ENCODE measurements around the gene CD8A. TPM values are rescaled to one million over a fixed set of nuclear protein-coding genes. Genes with fewer than 3 reads are reported as not detected.
"Not testable (repeated sequence)": the region's sequence is repeated elsewhere in the genome, so short reads cannot be mapped to it uniquely, and the experiment has no call there.

CD8A gene
- total RNA-seq, 1 experiment from 2014 or later: not detected

DNA sequence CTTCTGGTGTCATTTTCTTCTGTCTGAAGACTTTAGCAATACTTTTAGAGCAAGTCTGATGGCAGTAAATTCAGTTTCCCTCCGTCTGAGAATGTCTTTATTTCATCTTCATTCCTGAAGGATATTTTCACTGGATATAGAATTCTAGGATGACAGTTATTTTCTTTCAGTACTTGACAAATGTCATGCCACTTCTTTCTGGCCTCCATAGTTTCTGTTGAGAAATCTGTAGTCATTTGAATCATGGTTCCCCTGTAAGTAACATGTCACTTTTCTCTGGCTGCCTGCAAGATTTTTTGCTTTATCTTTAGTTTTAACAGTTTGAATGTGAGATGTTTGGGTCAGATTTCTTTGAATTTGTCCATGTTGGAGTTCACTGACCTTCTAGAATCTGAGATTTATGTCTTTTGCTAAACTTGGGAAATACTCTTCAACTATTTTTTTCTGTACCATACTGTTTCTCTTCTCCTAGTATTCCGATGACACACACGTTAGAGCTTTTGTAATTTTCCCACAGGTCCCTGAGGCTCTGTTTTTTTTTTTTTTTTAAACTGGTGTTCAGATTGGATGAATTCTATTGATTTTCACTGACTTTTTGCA lies 40.4 kb downstream of the CD8A start:
- Mint-ChIP-seq H3K27ac (ENCODE audit: low read depth, unreplicated experiment) (no peak overlapping the region), H3K36me3 (ENCODE audit: insufficient read depth, unreplicated experiment) (peaks cover 43% of the 10 kb centered on the region), H3K4me3 (ENCODE audit: unreplicated experiment) (no peak overlapping the region), H3K4me1 (ENCODE audit: insufficient read depth, unreplicated experiment) (peaks cover 21% of the 10 kb centered on the region), H3K27me3 (ENCODE audit: insufficient read depth, unreplicated experiment) (no peaks in the 10 kb centered on the region), H3K9me3 (ENCODE audit: unreplicated experiment) (peaks cover 8% of the 10 kb centered on the region)
- POLR2A ChIA-PET: no interaction called here
- CTCF ChIA-PET: interaction anchor here (0.6 kb wide), 1 partner anchor 447 kb away, joined by 4 read pairs; no protein-coding TSS in a partner anchor
- intact Hi-C loops (cut with micrococcal nuclease): no loop called here
- no peak for DNase-seq (ENCODE audit: unreplicated experiment)
- TF ChIP-seq, protein P1, sequence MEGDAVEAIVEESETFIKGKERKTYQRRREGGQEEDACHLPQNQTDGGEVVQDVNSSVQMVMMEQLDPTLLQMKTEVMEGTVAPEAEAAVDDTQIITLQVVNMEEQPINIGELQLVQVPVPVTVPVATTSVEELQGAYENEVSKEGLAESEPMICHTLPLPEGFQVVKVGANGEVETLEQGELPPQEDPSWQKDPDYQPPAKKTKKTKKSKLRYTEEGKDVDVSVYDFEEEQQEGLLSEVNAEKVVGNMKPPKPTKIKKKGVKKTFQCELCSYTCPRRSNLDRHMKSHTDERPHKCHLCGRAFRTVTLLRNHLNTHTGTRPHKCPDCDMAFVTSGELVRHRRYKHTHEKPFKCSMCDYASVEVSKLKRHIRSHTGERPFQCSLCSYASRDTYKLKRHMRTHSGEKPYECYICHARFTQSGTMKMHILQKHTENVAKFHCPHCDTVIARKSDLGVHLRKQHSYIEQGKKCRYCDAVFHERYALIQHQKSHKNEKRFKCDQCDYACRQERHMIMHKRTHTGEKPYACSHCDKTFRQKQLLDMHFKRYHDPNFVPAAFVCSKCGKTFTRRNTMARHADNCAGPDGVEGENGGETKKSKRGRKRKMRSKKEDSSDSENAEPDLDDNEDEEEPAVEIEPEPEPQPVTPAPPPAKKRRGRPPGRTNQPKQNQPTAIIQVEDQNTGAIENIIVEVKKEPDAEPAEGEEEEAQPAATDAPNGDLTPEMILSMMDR (IDR thresholded peaks at IDR 0.05; ENCODE audit: unreplicated experiment): no peak
- no TSS peak for BruUV-seq (replicated peaks)

DNA sequence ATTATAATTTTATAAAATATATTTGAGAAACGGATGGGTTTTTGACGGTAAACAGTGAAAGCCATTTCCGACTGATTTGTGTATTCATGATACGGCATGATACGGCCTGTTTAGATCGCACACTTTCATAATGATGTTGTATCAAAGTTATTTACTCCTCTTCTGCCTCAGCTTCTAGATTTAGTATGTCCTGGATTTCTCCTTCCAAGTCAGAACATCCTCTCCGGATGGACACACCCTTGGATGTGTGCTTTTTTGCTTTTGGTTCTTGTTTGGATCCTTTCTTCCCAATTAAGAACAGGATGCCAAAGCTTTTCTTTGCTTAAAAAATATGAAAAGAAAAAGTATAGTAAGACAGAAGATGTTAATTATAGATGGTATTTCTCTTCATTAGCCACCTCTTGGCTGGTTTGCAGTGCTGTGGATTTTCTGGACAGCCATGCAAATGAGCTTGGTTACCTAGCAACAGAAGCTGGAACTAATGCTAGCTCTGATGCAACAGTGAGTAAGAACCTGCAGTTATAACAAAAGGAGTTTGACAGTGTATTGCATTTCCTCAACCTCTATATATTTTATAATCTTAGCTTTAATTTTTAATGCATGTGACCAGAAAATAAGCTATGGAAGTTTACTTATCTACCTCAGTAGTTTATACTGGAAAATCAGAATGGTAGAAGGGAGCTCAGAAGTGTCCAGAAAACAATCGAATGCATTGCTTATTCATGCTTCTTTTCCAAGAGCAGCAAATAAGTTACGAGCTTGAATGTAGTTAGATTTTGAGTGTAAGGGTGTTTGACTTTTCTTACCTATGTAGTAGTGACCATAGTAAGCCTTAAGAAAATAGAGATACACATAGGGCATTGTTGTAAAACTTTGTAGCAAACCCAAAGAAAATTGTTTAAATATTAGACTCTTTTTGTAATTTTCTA lies 42.7 kb downstream of the CD8A start:
- Mint-ChIP-seq H3K9me3 (ENCODE audit: unreplicated experiment) (peaks cover 8% of the 10 kb centered on the region), H3K27me3 (ENCODE audit: insufficient read depth, unreplicated experiment) (no peaks in the 10 kb centered on the region), H3K27ac (ENCODE audit: low read depth, unreplicated experiment) (peak overlapping the region; percentile 64), H3K36me3 (ENCODE audit: insufficient read depth, unreplicated experiment) (peaks cover 30% of the 10 kb centered on the region), H3K4me3 (ENCODE audit: unreplicated experiment) (no peak overlapping the region), H3K4me1 (ENCODE audit: insufficient read depth, unreplicated experiment) (peaks cover 24% of the 10 kb centered on the region)
- intact Hi-C loops (cut with micrococcal nuclease): no loop called here
- BruUV-seq (replicated peaks): TSS peak; percentile 98
- TF ChIP-seq, protein P1 (IDR thresholded peaks at IDR 0.05; ENCODE audit: unreplicated experiment): no peak
- DNase-seq (ENCODE audit: unreplicated experiment): peak; percentile 70
- POLR2A ChIA-PET: interaction anchor here (1.4 to 1.5 kb wide), 2 partner anchors 10 to 125 kb away, joined by 4 to 7 read pairs; no protein-coding TSS in a partner anchor
- CTCF ChIA-PET: interaction anchor here (0.7 to 1.3 kb wide), 5 partner anchors 13 to 34 kb away, joined by 3 to 4 read pairs (median 3); no protein-coding TSS in a partner anchor

DNA sequence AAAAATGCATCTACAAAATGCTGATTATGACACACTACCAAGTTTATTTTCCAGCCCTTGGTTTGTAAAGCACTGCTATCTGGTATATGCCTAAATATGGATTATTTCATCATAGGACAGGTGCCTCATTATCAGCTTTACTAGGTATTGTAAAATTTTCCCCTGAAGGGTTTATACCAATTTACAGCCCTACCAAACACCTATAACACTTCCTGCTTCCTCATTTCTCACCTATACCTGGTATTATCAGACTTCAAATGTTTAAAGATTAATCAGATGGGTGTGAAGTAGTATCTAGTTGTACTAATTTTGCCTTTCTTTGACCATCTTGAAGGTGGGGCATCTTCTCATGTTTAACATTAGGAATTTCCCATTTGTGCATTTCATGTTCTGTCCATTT lies 43.8 kb downstream of the CD8A start:
- peaks cover 24% of the 10 kb centered on the region for H3K4me1 Mint-ChIP-seq (ENCODE audit: insufficient read depth, unreplicated experiment)
- peaks cover 20% of the 10 kb centered on the region for H3K36me3 Mint-ChIP-seq (ENCODE audit: insufficient read depth, unreplicated experiment)
- no peak overlapping the region for H3K4me3 Mint-ChIP-seq (ENCODE audit: unreplicated experiment)
- peak overlapping the region; percentile 64 for H3K27ac Mint-ChIP-seq (ENCODE audit: low read depth, unreplicated experiment)
- no TSS peak for BruUV-seq (replicated peaks)
- intact Hi-C loops (cut with micrococcal nuclease): no loop called here
- ChIA-PET CTCF (interaction anchor here (0.5 to 1.3 kb wide), 2 partner anchors 17 to 350 kb away, joined by 3 read pairs; no protein-coding TSS in a partner anchor), POLR2A (no interaction called here)
- no peaks in the 10 kb centered on the region for H3K27me3 Mint-ChIP-seq (ENCODE audit: insufficient read depth, unreplicated experiment)
- no peak for DNase-seq (ENCODE audit: unreplicated experiment)
- H3K9me3 Mint-ChIP-seq (ENCODE audit: unreplicated experiment): peaks cover 8% of the 10 kb centered on the region
- TF ChIP-seq, protein P1 (IDR thresholded peaks at IDR 0.05; ENCODE audit: unreplicated experiment): no peak

DNA sequence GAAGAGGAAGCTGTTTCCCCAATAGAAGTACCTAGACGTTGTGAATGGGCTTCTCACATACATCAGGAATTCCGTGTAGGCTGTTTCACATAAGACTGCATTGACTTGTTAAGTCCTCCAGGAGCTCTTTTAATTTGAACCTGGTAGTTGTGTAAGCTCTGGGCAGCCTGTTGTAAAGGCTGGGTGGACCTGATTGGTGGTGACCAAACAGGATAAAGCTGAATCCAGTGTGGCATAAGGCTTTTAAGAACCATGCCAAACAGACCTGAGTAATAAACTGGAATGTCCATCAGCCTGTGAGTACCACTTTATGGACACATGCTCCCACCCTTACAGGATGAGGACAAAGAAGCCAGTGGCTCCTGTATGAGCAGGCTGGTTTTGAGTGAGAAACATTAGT lies 46.6 kb downstream of the CD8A start:
- POLR2A ChIA-PET: no interaction called here

DNA sequence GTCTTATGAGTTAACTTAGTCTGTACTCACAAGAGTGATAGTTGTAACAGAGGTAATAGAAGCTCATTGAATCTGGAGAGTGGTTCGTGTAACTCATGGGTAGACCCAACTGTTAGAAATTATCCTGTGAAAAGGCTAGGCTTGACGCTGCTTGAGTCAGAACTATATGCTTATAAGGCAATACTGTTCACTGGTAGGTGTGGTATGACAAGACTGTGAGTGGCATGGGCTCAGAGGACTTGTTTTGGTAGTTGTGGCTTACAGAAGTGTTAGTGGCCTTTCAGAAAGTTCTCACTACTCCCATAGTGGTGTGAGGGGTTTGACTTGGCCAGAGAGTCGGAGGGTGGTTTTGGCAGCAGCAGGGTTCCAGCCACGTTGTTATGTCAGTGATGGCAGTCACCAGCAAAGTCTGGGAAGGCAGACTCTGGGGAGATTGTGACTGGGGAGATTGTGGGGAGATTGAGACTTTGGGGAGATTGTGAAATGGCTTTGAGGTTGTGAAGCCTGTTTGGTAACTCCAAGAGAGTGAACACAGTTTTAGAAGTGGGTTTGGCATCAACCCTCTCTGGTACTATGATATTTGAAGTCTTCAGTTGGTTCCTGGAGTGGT lies 48.7 kb downstream of the CD8A start:
- not testable (repeated sequence) for H3K27me3 Mint-ChIP-seq (ENCODE audit: insufficient read depth, unreplicated experiment)

More for the DNA sequence above, 46.6 kb downstream of the CD8A start:
- peaks cover 24% of the 10 kb centered on the region for H3K4me1 Mint-ChIP-seq (ENCODE audit: insufficient read depth, unreplicated experiment)
- H3K27me3 Mint-ChIP-seq (ENCODE audit: insufficient read depth, unreplicated experiment): no peaks in the 10 kb centered on the region
- no peaks in the 10 kb centered on the region for H3K9me3 Mint-ChIP-seq (ENCODE audit: unreplicated experiment)
- intact Hi-C loops (cut with micrococcal nuclease): no loop called here
- no TSS peak for BruUV-seq (replicated peaks)
- TF ChIP-seq, protein P1 (IDR thresholded peaks at IDR 0.05; ENCODE audit: unreplicated experiment): no peak
- no peak overlapping the region for H3K27ac Mint-ChIP-seq (ENCODE audit: low read depth, unreplicated experiment)
- CTCF ChIA-PET: interaction anchor here (0.6 to 1.2 kb wide), 4 partner anchors 10 to 380 kb away, joined by 3 to 4 read pairs (median 3); no protein-coding TSS in a partner anchor
- H3K4me3 Mint-ChIP-seq (ENCODE audit: unreplicated experiment): no peak overlapping the region
- H3K36me3 Mint-ChIP-seq (ENCODE audit: insufficient read depth, unreplicated experiment): peaks cover 6% of the 10 kb centered on the region
- no peak for DNase-seq (ENCODE audit: unreplicated experiment)

More for the DNA sequence above, 48.7 kb downstream of the CD8A start:
- H3K27ac Mint-ChIP-seq (ENCODE audit: low read depth, unreplicated experiment); POLR2A ChIA-PET; CTCF ChIA-PET; BruUV-seq (replicated peaks); H3K4me3 Mint-ChIP-seq (ENCODE audit: unreplicated experiment); H3K36me3 Mint-ChIP-seq (ENCODE audit: insufficient read depth, unreplicated experiment); H3K9me3 Mint-ChIP-seq (ENCODE audit: unreplicated experiment); DNase-seq (ENCODE audit: unreplicated experiment); intact Hi-C loops (cut with micrococcal nuclease): not testable (repeated sequence)
- H3K4me1 Mint-ChIP-seq (ENCODE audit: insufficient read depth, unreplicated experiment): peaks cover 14% of the 10 kb centered on the region
